ENCODE data around the gene USH2A. TPM values are rescaled to one million over a fixed set of nuclear protein-coding genes. Genes with fewer than 3 reads are reported as not detected.

The USH2A gene
- total and polyA plus RNA-seq, 7 donors = under 0.01 to 0.32 (median 0.30) TPM; not detected in 4

DNA sequence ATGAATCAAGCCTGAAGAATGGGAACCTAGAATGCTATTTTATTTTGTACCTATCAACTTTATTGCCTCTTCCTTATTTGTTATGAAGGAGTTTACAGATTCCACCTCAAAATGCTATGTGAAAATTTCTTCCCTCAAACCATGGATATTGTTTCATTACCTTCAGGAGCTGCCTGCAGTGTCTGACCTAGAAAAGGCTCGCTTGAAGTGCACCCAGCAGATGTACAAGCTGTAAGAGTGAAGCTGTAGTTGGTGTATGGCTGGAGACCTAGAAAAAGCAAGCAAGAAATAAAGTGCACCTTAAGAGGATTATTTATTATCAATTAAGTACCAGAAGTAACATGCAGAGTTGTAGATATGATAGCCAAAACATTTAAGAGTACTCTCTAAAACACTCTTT lies 656.7 kb downstream of the USH2A start:
- DNase-seq (no peak), ATAC-seq (no peak)
- WGBS, 3 donors = 55 to 68% (median 59%) methylated on average over 1 of the region's 1 CpG
- intact Hi-C loops (cut with DNase I) = no loop called here
- Histone ChIP-seq H3K27ac (no peak overlapping the region), H3K4me1 (no peaks in the 10 kb centered on the region), H3K27me3 (ENCODE audit: insufficient read depth in 3 of 3, low read length in 2 of 3) (no peaks in the 10 kb centered on the region), H3K9me3 (no peaks in the 10 kb centered on the region), H3K4me3 (no peak overlapping the region), H3K36me3 (ENCODE audit: insufficient read depth in 1 of 2, low read depth in 1 of 2) (no peaks in the 10 kb centered on the region)
- TF ChIP-seq, protein P1, sequence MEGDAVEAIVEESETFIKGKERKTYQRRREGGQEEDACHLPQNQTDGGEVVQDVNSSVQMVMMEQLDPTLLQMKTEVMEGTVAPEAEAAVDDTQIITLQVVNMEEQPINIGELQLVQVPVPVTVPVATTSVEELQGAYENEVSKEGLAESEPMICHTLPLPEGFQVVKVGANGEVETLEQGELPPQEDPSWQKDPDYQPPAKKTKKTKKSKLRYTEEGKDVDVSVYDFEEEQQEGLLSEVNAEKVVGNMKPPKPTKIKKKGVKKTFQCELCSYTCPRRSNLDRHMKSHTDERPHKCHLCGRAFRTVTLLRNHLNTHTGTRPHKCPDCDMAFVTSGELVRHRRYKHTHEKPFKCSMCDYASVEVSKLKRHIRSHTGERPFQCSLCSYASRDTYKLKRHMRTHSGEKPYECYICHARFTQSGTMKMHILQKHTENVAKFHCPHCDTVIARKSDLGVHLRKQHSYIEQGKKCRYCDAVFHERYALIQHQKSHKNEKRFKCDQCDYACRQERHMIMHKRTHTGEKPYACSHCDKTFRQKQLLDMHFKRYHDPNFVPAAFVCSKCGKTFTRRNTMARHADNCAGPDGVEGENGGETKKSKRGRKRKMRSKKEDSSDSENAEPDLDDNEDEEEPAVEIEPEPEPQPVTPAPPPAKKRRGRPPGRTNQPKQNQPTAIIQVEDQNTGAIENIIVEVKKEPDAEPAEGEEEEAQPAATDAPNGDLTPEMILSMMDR (IDR thresholded peaks at IDR 0.05) = no peak

DNA sequence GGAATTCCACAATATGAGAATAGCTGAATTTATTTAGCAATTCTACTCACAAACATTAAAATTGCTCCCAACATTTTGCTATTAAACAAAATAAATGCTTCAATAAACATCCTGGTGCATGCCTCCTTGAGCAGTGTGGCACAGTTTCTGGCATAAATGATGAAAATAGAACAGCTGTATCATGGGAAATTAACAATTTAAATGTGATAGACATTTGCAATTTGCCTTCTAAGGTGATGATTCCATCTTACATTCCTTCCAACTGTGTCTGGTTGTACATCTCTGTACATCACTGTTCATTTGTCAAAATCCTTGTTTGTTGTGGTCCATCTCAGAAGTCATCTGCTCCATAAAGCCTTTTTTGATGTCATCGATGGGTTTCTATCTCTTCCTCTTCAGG lies 657.4 kb downstream of the USH2A start:
- DNase-seq = no peak
- no peaks in the 10 kb centered on the region for H3K9me3 ChIP-seq
- no peaks in the 10 kb centered on the region for H3K4me1 ChIP-seq
- H3K36me3 ChIP-seq (ENCODE audit: insufficient read depth in 1 of 2, low read depth in 1 of 2) = no peaks in the 10 kb centered on the region
- ATAC-seq = no peak
- intact Hi-C loops (cut with DNase I) = no loop called here
- WGBS, 3 donors = 90 to 94% (median 91%) methylated on average over 1 of the region's 1 CpG
- no peaks in the 10 kb centered on the region for H3K27me3 ChIP-seq (ENCODE audit: insufficient read depth in 3 of 3, low read length in 2 of 3)
- TF ChIP-seq, protein P1 (IDR thresholded peaks at IDR 0.05) = no peak
- no peak overlapping the region for H3K27ac ChIP-seq
- H3K4me3 ChIP-seq = no peak overlapping the region

DNA sequence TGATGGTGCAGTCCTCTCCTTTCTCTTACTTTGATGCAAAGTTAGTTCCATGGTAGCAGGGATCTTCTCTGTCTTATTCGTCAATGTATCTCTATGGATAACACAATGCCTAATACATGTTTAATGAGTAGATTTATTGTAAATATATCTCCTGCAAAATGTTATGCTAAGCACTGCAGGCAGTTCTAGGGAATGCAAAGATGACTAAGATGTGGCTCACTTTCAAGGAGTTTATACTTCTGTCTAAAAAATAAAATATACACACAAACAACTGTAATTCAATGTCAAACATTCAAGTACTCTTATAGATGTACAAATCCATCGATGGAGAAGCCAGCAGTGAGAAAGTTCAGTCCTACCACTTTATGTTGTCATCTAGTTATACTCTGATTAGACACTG lies 661.8 kb downstream of the USH2A start:
- Histone ChIP-seq H3K36me3 (ENCODE audit: insufficient read depth in 1 of 2, low read depth in 1 of 2) (no peaks in the 10 kb centered on the region), H3K27ac (no peak overlapping the region), H3K4me3 (no peak overlapping the region), H3K9me3 (no peaks in the 10 kb centered on the region), H3K27me3 (ENCODE audit: insufficient read depth in 3 of 3, low read length in 2 of 3) (no peaks in the 10 kb centered on the region), H3K4me1 (no peaks in the 10 kb centered on the region)
- ATAC-seq (no peak), DNase-seq (no peak)
- 93 to 98% (median 94%) methylated on average over 2 of the region's 2 CpGs for WGBS, 3 donors
- TF ChIP-seq, protein P1 (IDR thresholded peaks at IDR 0.05) = no peak
- intact Hi-C loops (cut with DNase I) = no loop called here

DNA sequence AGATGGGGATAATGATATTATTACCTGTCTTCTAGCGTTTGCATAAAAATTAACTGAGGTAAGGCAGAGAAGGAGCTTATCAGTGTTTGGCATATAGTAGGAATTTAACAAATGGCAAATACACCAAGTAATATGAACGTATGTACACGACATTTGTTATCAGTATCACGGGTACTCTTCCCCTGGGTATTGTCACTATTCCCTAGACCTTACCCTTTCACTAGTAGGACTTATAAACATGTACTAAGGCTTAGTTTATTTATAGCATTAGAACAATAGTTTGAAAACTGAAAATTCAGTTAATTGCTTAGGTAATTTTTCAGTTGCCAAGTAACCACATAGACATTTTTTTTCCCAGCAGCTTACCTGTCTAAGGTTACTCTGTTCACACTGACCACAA lies 669.1 kb downstream of the USH2A start:
- ATAC-seq = no peak
- WGBS, 3 donors = 78 to 81% (median 81%) methylated on average over 4 of the region's 4 CpGs
- no peaks in the 10 kb centered on the region for H3K9me3 ChIP-seq
- no peak overlapping the region for H3K27ac ChIP-seq
- intact Hi-C loops (cut with DNase I) = no loop called here
- H3K36me3 ChIP-seq (ENCODE audit: insufficient read depth in 1 of 2, low read depth in 1 of 2) = no peaks in the 10 kb centered on the region
- TF ChIP-seq, protein P1 (IDR thresholded peaks at IDR 0.05) = no peak
- no peak for DNase-seq
- no peak overlapping the region for H3K4me3 ChIP-seq
- H3K27me3 ChIP-seq (ENCODE audit: insufficient read depth in 3 of 3, low read length in 2 of 3) = no peaks in the 10 kb centered on the region
- H3K4me1 ChIP-seq = no peaks in the 10 kb centered on the region

DNA sequence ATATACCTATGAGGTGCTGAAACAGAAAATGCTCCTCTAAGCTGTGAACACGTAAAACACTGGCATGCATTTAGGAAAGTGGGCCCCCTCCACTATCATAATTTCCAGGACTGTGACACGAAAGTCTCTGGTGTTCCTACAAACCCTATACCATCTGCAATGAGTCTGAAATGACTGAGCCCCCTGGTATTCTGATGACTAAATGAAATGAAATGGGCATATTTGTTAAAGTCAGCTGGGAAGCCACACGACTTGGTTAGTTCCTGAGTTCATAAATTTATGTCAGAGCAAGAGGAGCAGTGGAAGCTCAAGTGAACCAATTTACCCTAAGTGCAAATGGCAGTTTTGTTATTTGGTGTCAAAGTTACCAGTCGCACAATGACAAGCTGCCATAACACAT lies 673.8 kb downstream of the USH2A start:
- intact Hi-C loops (cut with DNase I) = no loop called here

More for the DNA sequence above, 673.8 kb downstream of the USH2A start:
- 61 to 63% (median 63%) methylated on average over 4 of the region's 4 CpGs for WGBS, 3 donors
- Histone ChIP-seq H3K27me3 (ENCODE audit: insufficient read depth in 3 of 3, low read length in 2 of 3) (no peaks in the 10 kb centered on the region), H3K27ac (no peak overlapping the region), H3K9me3 (no peaks in the 10 kb centered on the region), H3K36me3 (ENCODE audit: insufficient read depth in 1 of 2, low read depth in 1 of 2) (no peaks in the 10 kb centered on the region), H3K4me3 (no peak overlapping the region), H3K4me1 (no peaks in the 10 kb centered on the region)
- no peak for DNase-seq
- ATAC-seq = no peak
- TF ChIP-seq, protein P1 (IDR thresholded peaks at IDR 0.05) = no peak
